GM20000 (cell line): ENCODE measurements around the gene ASGR1.
"Not testable (repeated sequence)": the region's sequence is repeated elsewhere in the genome, so short reads cannot be mapped to it uniquely, and the experiment has no call there.

Experiments used
- DNase-seq: peaks from one replicate; pipeline ENCODE4 v3.0.0; 2012; ENCODE audit warnings: low spot score
- TF ChIP-seq, protein P1 (sequence below): IDR thresholded peaks from 2 replicates; pipeline ENCODE4 v1.5.1; 2012; ENCODE audit warnings: mild to moderate bottlenecking, control low read depth; ENCODE audit errors: extremely low read depth, missing control alignments

ASGR1 gene

GRCh38 chr17:7183433-7184090 lies 4.4 kb upstream of the ASGR1 start:
- TF ChIP-seq, protein P1, sequence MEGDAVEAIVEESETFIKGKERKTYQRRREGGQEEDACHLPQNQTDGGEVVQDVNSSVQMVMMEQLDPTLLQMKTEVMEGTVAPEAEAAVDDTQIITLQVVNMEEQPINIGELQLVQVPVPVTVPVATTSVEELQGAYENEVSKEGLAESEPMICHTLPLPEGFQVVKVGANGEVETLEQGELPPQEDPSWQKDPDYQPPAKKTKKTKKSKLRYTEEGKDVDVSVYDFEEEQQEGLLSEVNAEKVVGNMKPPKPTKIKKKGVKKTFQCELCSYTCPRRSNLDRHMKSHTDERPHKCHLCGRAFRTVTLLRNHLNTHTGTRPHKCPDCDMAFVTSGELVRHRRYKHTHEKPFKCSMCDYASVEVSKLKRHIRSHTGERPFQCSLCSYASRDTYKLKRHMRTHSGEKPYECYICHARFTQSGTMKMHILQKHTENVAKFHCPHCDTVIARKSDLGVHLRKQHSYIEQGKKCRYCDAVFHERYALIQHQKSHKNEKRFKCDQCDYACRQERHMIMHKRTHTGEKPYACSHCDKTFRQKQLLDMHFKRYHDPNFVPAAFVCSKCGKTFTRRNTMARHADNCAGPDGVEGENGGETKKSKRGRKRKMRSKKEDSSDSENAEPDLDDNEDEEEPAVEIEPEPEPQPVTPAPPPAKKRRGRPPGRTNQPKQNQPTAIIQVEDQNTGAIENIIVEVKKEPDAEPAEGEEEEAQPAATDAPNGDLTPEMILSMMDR = no peak
- no peak for DNase-seq

- not testable (repeated sequence) for DNase-seq
Measured at GRCh38 chr17:7182101-7182500, 2.9 kb upstream of the ASGR1 start.

- TF ChIP-seq, protein P1 = no peak
- no peak for DNase-seq
Measured at GRCh38 chr17:7178973-7179316, 225 bp downstream of the ASGR1 start.

- TF ChIP-seq, protein P1 = no peak
- DNase-seq = no peak
Measured at GRCh38 chr17:7177954-7178477, 1.2 kb downstream of the ASGR1 start.

- TF ChIP-seq, protein P1 = peak; percentile 81
Measured at GRCh38 chr17:7177191-7177953, 1.8 kb downstream of the ASGR1 start.

DNA sequence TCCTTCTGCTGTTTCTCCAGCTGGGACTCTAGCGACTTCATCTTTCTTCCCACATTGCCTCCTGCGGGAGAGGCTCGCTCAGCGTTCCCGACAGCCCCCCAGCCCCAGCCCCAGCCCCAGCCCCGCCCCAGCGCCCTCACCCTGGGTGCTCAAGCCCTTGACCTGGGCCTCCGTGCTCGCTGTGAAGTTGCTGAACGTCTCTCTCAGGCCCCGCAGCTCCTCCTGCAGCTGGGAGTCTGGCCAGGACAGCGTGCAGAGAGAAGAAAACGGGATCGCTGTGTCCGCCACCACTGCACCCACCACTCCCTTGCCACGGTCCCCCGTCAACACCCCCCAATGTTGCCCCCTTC lies 2.4 kb downstream of the ASGR1 start:
- TF ChIP-seq, protein P1 = no peak

More at GRCh38 chr17:7177191-7177953, 1.8 kb downstream of the ASGR1 start:
- DNase-seq = peak; percentile 89

DNA sequence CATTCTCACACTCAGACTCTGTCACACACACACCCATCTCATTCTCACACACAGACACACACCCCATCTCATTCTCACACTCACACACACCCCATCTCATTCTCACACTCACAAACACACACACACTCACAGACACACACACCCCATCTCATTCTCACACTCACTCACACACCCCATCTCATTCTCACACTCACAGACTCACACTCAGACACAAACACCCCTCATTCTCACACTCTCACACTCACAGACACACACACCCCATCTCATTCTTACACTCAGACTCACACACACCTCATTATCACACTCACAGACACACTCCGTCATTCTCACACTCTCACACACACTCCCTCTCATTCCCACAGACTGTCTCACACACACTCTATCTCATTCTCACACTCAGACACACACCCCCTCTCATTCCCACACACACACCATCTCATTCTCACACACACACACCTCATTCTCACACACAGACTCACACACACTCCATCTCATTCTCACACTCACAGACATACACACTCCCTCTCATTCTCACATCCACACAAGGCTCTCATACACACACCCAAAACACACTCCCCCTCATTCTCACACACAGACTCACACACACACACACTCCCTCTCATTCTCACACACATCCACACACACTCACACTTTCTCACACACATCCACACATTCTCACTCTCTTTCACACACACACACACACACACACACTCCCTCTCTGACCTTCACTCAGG lies 2.9 kb downstream of the ASGR1 start:
- no peak for DNase-seq
- TF ChIP-seq, protein P1 = no peak

More for the DNA sequence above, 2.4 kb downstream of the ASGR1 start:
- peak; percentile 18 for DNase-seq
